GM12864 (cell line): ENCODE measurements around the gene ACSF3.
"Not testable (repeated sequence)": the region's sequence is repeated elsewhere in the genome, so short reads cannot be mapped to it uniquely, and the experiment has no call there.

ENCODE experiments used
- DNase-seq: peaks from one replicate; pipeline ENCODE4 v3.0.0-alpha.2; 2011; ENCODE audit warnings: low read depth
- H3K4me3 ChIP-seq: 2 replicates; pipeline ENCODE4 v1.5.1; 2011; ENCODE audit warnings: mild to moderate bottlenecking, low read depth, low read length, control low read depth
- CTCF ChIP-seq: IDR thresholded peaks from 2 replicates; pipeline ENCODE4 v1.5.1; 2011; ENCODE audit warnings: low read depth, mild to moderate bottlenecking, moderate library complexity, low read length, control low read depth, inconsistent platforms; ENCODE audit errors: missing control alignments

Gene ACSF3

GRCh38 chr16:89062389-89063345 lies 31.0 kb upstream of the ACSF3 start:
- DNase-seq, result no peak
- no peak overlapping the region for H3K4me3 ChIP-seq
- TF ChIP-seq CTCF, result no peak

- TF ChIP-seq CTCF, result no peak
These were observed 29.8 kb upstream of the ACSF3 start for GRCh38 chr16:89063768-89064320.

GRCh38 chr16:89064606-89065457 lies 28.8 kb upstream of the ACSF3 start:
- H3K4me3 ChIP-seq, result no peak overlapping the region
- no peak for TF ChIP-seq CTCF
- no peak for DNase-seq

More at GRCh38 chr16:89063768-89064320, 29.8 kb upstream of the ACSF3 start:
- DNase-seq, result no peak
- H3K4me3 ChIP-seq, result no peak overlapping the region

GRCh38 chr16:89065458-89065822 lies 28.2 kb upstream of the ACSF3 start:
- no peak for TF ChIP-seq CTCF
- DNase-seq, result no peak
- H3K4me3 ChIP-seq, result no peak overlapping the region

- DNase-seq, result no peak
- TF ChIP-seq CTCF, result no peak
- H3K4me3 ChIP-seq, result no peak overlapping the region
These were observed 26.9 kb upstream of the ACSF3 start for GRCh38 chr16:89066721-89067120.

GRCh38 chr16:89067677-89068443 lies 25.8 kb upstream of the ACSF3 start:
- no peak for TF ChIP-seq CTCF
- no peak for DNase-seq
- H3K4me3 ChIP-seq, result no peak overlapping the region

- not testable (repeated sequence) for DNase-seq, H3K4me3 ChIP-seq
These were observed 24.6 kb upstream of the ACSF3 start for GRCh38 chr16:89068814-89069616.
